Measurements from ENCODE around the gene D2HGDH.

DNA sequence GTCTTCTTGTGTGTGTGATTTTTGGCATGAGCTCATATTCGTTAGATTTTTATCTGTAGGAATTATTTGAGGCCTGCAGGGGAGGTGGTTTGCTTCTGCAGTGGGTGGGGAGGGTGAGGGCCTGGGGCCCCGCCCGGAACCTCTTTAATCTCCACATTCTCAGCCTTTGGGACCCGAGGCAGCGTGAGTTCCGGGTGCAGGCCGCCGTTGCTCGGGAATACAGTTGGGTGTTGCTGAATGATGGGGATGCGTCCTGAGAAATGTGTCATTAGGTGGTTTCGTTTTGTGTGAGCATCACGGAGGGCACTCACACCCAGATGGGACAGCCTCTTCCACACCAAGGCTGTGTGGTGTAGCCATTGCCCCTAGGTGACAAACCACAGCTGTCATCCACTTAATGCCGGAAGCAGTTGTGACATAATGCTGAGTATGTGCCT is 28.5 kb downstream of the D2HGDH start:
- TF ChIP-seq CTCF (IDR thresholded peaks at IDR 0.05), result no peak
- TF ChIP-seq POLR2A (IDR thresholded peaks at IDR 0.05), result no peak
- TF ChIP-seq EP300 (IDR thresholded peaks at IDR 0.05), result no peak
